NCI-H460 (cell line): ENCODE measurements around the gene RERE. TPM values are rescaled to one million over a fixed set of nuclear protein-coding genes. Genes with fewer than 3 reads are reported as not detected.
A peak's percentile ranks its signal among the peaks of the same experiment; 100 is the strongest.

ENCODE experiments used
- DNase-seq: peaks from one replicate; pipeline ENCODE4 v3.0.0-alpha.2; 2016; ENCODE audit warnings: low read depth; ENCODE audit errors: extremely low read depth
- total RNA-seq: library from RNA; depleted of rRNA; stranded (reverse); fragments of >200 nt; shearing (Covaris generic); gene quantifications from 2 replicates; pipeline ENCODE4 v1.2.3, GENCODE V29; 2014

RERE gene
- total RNA-seq, 1 experiment from 2014 or later = 7.7 TPM

GRCh38 chr1:8329858-8330257 is 487.6 kb downstream of the RERE start:
- no peak for DNase-seq

GRCh38 chr1:8329439-8329838 is 488.0 kb downstream of the RERE start:
- DNase-seq = no peak

- no peak for DNase-seq
These were observed 489.2 kb downstream of the RERE start for GRCh38 chr1:8328271-8328670.

- DNase-seq = no peak
These were observed 491.2 kb downstream of the RERE start for GRCh38 chr1:8326265-8326664.

- DNase-seq = no peak
These were observed 491.7 kb downstream of the RERE start for GRCh38 chr1:8325771-8326170.

- DNase-seq = no peak
These were observed 493.1 kb downstream of the RERE start for GRCh38 chr1:8324176-8324810.

GRCh38 chr1:8323706-8324105 is 493.7 kb downstream of the RERE start:
- DNase-seq = no peak

- no peak for DNase-seq
These were observed 495.8 kb downstream of the RERE start for GRCh38 chr1:8321612-8322011.

- DNase-seq = no peak
These were observed 499.0 kb downstream of the RERE start for GRCh38 chr1:8318436-8318835.

- peak; percentile 29 for DNase-seq
These were observed 499.6 kb downstream of the RERE start, which contains the start of gene SLC45A1 for GRCh38 chr1:8317647-8318381. Gene SLC45A1, plus strand, starts transcription at chr1:8318114. Its CDS starts 6,216 bp downstream, at chr1:8324330.

GRCh38 chr1:8315573-8316475 is 501.6 kb downstream of the RERE start:
- no peak for DNase-seq

GRCh38 chr1:8314346-8315280 is 502.8 kb downstream of the RERE start:
- peak; percentile 76 for DNase-seq

GRCh38 chr1:8313231-8313630 is 504.2 kb downstream of the RERE start:
- DNase-seq = no peak

- no peak for DNase-seq
These were observed 504.9 kb downstream of the RERE start for GRCh38 chr1:8312235-8313218.

GRCh38 chr1:8311068-8311718 is 506.2 kb downstream of the RERE start:
- DNase-seq = no peak

- no peak for DNase-seq
These were observed 509.8 kb downstream of the RERE start for GRCh38 chr1:8307628-8308027.

GRCh38 chr1:8303876-8304275 is 513.6 kb downstream of the RERE start:
- DNase-seq = no peak

- DNase-seq = no peak
These were observed 514.3 kb downstream of the RERE start for GRCh38 chr1:8303141-8303540.
